Transverse colon (tissue), 3 donors: ENCODE results near the gene FXYD7.

Experiments
- CTCF ChIP-seq, 5 experiments: fragments of 200-600 bp in 3 of 5; fragments of 450-650 bp in 2 of 5; sonication (generic) in 3 of 5; IDR thresholded peaks; 1 replicate in 2 of 5; 2 replicates in 3 of 5; pipeline ENCODE4 v1.5.1; 2016 to 2017; ENCODE audit warnings: antibody characterized with exemption in 5 of 5, inconsistent platforms in 3 of 5, mild to moderate bottlenecking in 2 of 5, moderate library complexity in 1 of 5
- EP300 ChIP-seq: sonication (generic); formaldehyde crosslinking; IDR thresholded peaks from one replicate; pipeline ENCODE4 v1.6.1; 2017; ENCODE audit warnings: antibody characterized with exemption, low read depth

- TF ChIP-seq CTCF (IDR thresholded peaks at IDR 0.05) (no peak), EP300 (no peak)
Measured at GRCh38 chr19:35099155-35099896, 43.7 kb upstream of the FXYD7 start.
